Fibroblast of skin of right quadriceps (primary cell): Measurements from ENCODE around the gene FZD1.

Source experiments
- DNase-seq: peaks from one replicate; pipeline ENCODE4 v3.0.0-alpha.2; 2013

Gene FZD1

GRCh38 chr7:91264046-91264923 lies at the start of gene FZD1:
Gene FZD1, plus strand, starts transcription at chr7:91264433. Its CDS starts 448 bp downstream, at chr7:91264881.
- peak; percentile 99 for DNase-seq

- no peak for DNase-seq
These were observed 37.8 kb upstream of the FZD1 start for GRCh38 chr7:91226411-91226810.

- DNase-seq, result no peak
These were observed 35.9 kb upstream of the FZD1 start for GRCh38 chr7:91228327-91228726.

- DNase-seq, result peak; percentile 18
These were observed 35.2 kb upstream of the FZD1 start for GRCh38 chr7:91228927-91229558.

- DNase-seq, result no peak
These were observed 34.1 kb upstream of the FZD1 start for GRCh38 chr7:91230100-91230499.

GRCh38 chr7:91230503-91230902 lies 33.7 kb upstream of the FZD1 start:
- no peak for DNase-seq

GRCh38 chr7:91233212-91233611 lies 31.0 kb upstream of the FZD1 start:
- peak; percentile 28 for DNase-seq

- no peak for DNase-seq
These were observed 28.9 kb upstream of the FZD1 start for GRCh38 chr7:91235211-91235832.

- DNase-seq, result peak; percentile 89
These were observed 25.0 kb upstream of the FZD1 start for GRCh38 chr7:91239171-91239604.

GRCh38 chr7:91239772-91240171 lies 24.5 kb upstream of the FZD1 start:
- no peak for DNase-seq

GRCh38 chr7:91240376-91240941 lies 23.8 kb upstream of the FZD1 start:
- peak; percentile 73 for DNase-seq

- DNase-seq, result peak; percentile 59
These were observed 22.0 kb upstream of the FZD1 start for GRCh38 chr7:91242097-91242844.

- peak; percentile 72 for DNase-seq
These were observed 20.5 kb upstream of the FZD1 start for GRCh38 chr7:91243591-91244301.

GRCh38 chr7:91247500-91247899 lies 16.7 kb upstream of the FZD1 start:
- no peak for DNase-seq

GRCh38 chr7:91248996-91249395 lies 15.2 kb upstream of the FZD1 start:
- DNase-seq, result peak; percentile 52

GRCh38 chr7:91249506-91250233 lies 14.6 kb upstream of the FZD1 start:
- DNase-seq, result peak; percentile 69

GRCh38 chr7:91250706-91251105 lies 13.5 kb upstream of the FZD1 start:
- no peak for DNase-seq

GRCh38 chr7:91251877-91252276 lies 12.4 kb upstream of the FZD1 start:
- DNase-seq, result peak; percentile 61

GRCh38 chr7:91263384-91264045 lies 718 bp upstream of the FZD1 start:
- DNase-seq, result peak; percentile 45

GRCh38 chr7:91264924-91265681 lies 870 bp downstream of the FZD1 start:
- DNase-seq, result peak; percentile 75
